HEK293 (cell line): ENCODE data around the gene NCLN.

Experiments used
- KLF16 ChIP-seq: fragments of 450-650 bp; formaldehyde crosslinking; IDR thresholded peaks from 2 replicates; pipeline ENCODE4 v1.5.1; 2017; ENCODE audit warnings: missing biosample characterization, missing genetic modification characterization
- PATZ1 ChIP-seq: fragments of 450-650 bp; formaldehyde crosslinking; IDR thresholded peaks from 2 replicates; pipeline ENCODE4 v1.5.1; 2016; ENCODE audit warnings: missing biosample characterization, missing genetic modification characterization
- SP2 ChIP-seq: fragments of 450-650 bp; formaldehyde crosslinking; IDR thresholded peaks from 2 replicates; pipeline ENCODE4 v1.5.1; 2016; ENCODE audit warnings: missing biosample characterization, missing genetic modification characterization
- YY2 ChIP-seq: fragments of 450-650 bp; formaldehyde crosslinking; IDR thresholded peaks from 2 replicates; pipeline ENCODE4 v1.5.1; 2016; ENCODE audit warnings: missing biosample characterization, missing genetic modification characterization
- ZBTB11 ChIP-seq: fragments of 450-650 bp; formaldehyde crosslinking; conservative IDR thresholded peaks from 2 replicates; pipeline ENCODE4 v1.5.1; 2016; ENCODE audit warnings: low read depth, missing biosample characterization, missing genetic modification characterization
- ZBTB7A ChIP-seq: fragments of 450-650 bp; formaldehyde crosslinking; IDR thresholded peaks from 2 replicates; pipeline ENCODE4 v1.5.1; 2016; ENCODE audit warnings: low read depth, missing biosample characterization, missing genetic modification characterization
- ZEB2 ChIP-seq: fragments of 450-650 bp; formaldehyde crosslinking; IDR thresholded peaks from 2 replicates; pipeline ENCODE4 v1.5.1; 2016; ENCODE audit warnings: missing biosample characterization, missing genetic modification characterization
- ZFP37 ChIP-seq: fragments of 450-650 bp; formaldehyde crosslinking; IDR thresholded peaks from 2 replicates; pipeline ENCODE4 v1.5.1; 2016; ENCODE audit warnings: missing biosample characterization, missing genetic modification characterization
- ZIC2 ChIP-seq: fragments of 450-650 bp; formaldehyde crosslinking; IDR thresholded peaks from 2 replicates; pipeline ENCODE4 v1.5.1; 2016; ENCODE audit warnings: missing biosample characterization, missing genetic modification characterization
- ZNF114 ChIP-seq: fragments of 450-650 bp; formaldehyde crosslinking; IDR thresholded peaks from 2 replicates; pipeline ENCODE4 v1.5.0; 2017; ENCODE audit warnings: missing biosample characterization, missing genetic modification characterization
- ZNF138 ChIP-seq: fragments of 450-650 bp; formaldehyde crosslinking; IDR thresholded peaks from 2 replicates; pipeline ENCODE4 v1.5.1; 2016; ENCODE audit warnings: missing biosample characterization, missing genetic modification characterization, borderline replicate concordance
- ZNF169 ChIP-seq: fragments of 450-650 bp; formaldehyde crosslinking; IDR thresholded peaks from 2 replicates; pipeline ENCODE4 v1.5.1; 2016; ENCODE audit warnings: missing biosample characterization, missing genetic modification characterization
- ZNF24 ChIP-seq: fragments of 450-650 bp; formaldehyde crosslinking; IDR thresholded peaks from 2 replicates; pipeline ENCODE4 v1.5.1; 2016; ENCODE audit warnings: missing biosample characterization, missing genetic modification characterization
- ZNF501 ChIP-seq: fragments of 450-650 bp; formaldehyde crosslinking; IDR thresholded peaks from 2 replicates; pipeline ENCODE4 v1.5.1; 2016; ENCODE audit warnings: missing biosample characterization, missing genetic modification characterization
- ZNF518A ChIP-seq: fragments of 450-650 bp; formaldehyde crosslinking; conservative IDR thresholded peaks from 2 replicates; pipeline ENCODE4 v1.5.1; 2016; ENCODE audit warnings: low read depth, missing biosample characterization, missing genetic modification characterization
- ZNF610 ChIP-seq: fragments of 450-650 bp; formaldehyde crosslinking; IDR thresholded peaks from 2 replicates; pipeline ENCODE4 v1.5.1; 2016; ENCODE audit warnings: missing biosample characterization, missing genetic modification characterization, borderline replicate concordance
- ZNF654 ChIP-seq: fragments of 450-650 bp; formaldehyde crosslinking; IDR thresholded peaks from 2 replicates; pipeline ENCODE4 v1.5.1; 2016; ENCODE audit warnings: low read depth, missing biosample characterization, missing genetic modification characterization
- ZNF658 ChIP-seq: fragments of 450-650 bp; formaldehyde crosslinking; IDR thresholded peaks from 2 replicates; pipeline ENCODE4; 2016; ENCODE audit warnings: missing biosample characterization, missing genetic modification characterization
- ZNF785 ChIP-seq: fragments of 450-650 bp; formaldehyde crosslinking; IDR thresholded peaks from 2 replicates; pipeline ENCODE4 v1.5.1; 2016; ENCODE audit warnings: missing biosample characterization, missing genetic modification characterization
- ZSCAN23 ChIP-seq: fragments of 450-650 bp; formaldehyde crosslinking; IDR thresholded peaks from 2 replicates; pipeline ENCODE4 v1.5.1; 2016; ENCODE audit warnings: missing biosample characterization, missing genetic modification characterization
- TF ChIP-seq, protein P1 (sequence below): fragments of 450-650 bp; formaldehyde crosslinking; IDR thresholded peaks from 2 replicates; pipeline ENCODE4 v1.5.1; 2016; ENCODE audit warnings: missing biosample characterization, missing genetic modification characterization
- TF ChIP-seq, protein P2 (sequence below): fragments of 450-650 bp; formaldehyde crosslinking; IDR thresholded peaks from 2 replicates; pipeline ENCODE4 v1.5.1; 2016; ENCODE audit warnings: missing biosample characterization, missing genetic modification characterization
- TF ChIP-seq, protein P3 (sequence below): fragments of 450-650 bp; formaldehyde crosslinking; IDR thresholded peaks from 2 replicates; pipeline ENCODE4 v1.5.1; 2016; ENCODE audit warnings: missing biosample characterization, missing genetic modification characterization

NCLN gene

DNA sequence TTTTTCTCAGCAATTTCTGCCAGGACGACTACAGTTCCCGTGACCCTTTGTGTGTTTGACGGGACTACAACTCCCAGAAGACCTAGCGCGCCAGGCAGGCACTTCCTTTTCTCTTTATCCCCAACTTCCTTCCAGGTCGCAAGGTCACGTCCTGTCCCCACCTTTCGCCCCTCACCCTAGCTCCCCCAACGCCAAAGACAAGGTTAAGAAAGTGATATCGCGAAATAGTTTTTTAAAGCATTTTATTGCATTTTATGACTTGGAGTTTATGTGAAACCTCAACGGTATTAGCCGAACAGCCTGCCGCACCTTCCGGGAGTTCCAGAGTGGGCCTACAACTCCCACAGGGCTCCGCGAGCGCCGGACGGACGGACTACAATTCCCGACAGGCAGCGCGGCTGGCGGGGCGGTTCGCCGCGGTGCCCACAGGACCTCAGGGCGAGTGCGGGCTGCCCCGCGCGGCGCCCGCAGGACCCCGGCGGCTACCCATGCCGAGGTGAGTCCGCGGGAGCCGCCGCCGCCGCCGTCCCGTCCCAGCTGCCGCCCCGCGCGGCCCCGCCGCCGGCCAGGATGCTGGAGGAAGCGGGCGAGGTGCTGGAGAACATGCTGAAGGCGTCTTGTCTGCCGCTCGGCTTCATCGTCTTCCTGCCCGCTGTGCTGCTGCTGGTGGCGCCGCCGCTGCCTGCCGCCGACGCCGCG lies at the start of gene NCLN (continued):
- TF ChIP-seq ZFP37 (tag by site-specific recombination), result no peak
- no peak for TF ChIP-seq ZIC2 (tag by site-specific recombination)
- TF ChIP-seq ZNF138, result no peak
- TF ChIP-seq ZSCAN23 (tag by site-specific recombination), result peak; percentile 28; the same call in 1 of the 2 replicates
- peak; percentile 72 for TF ChIP-seq ZEB2
- TF ChIP-seq ZBTB11 (tag by site-specific recombination), result peak; percentile 96
- no peak for TF ChIP-seq ZNF169 (tag by site-specific recombination)
- peak; percentile 60; the same call in 1 of the 2 replicates for TF ChIP-seq ZBTB7A (tag by site-specific recombination)
- TF ChIP-seq SP2, result peak; percentile 49
- peak; percentile 41; the same call in 1 of the 2 replicates for TF ChIP-seq YY2 (tag by site-specific recombination)
- TF ChIP-seq, protein P1, sequence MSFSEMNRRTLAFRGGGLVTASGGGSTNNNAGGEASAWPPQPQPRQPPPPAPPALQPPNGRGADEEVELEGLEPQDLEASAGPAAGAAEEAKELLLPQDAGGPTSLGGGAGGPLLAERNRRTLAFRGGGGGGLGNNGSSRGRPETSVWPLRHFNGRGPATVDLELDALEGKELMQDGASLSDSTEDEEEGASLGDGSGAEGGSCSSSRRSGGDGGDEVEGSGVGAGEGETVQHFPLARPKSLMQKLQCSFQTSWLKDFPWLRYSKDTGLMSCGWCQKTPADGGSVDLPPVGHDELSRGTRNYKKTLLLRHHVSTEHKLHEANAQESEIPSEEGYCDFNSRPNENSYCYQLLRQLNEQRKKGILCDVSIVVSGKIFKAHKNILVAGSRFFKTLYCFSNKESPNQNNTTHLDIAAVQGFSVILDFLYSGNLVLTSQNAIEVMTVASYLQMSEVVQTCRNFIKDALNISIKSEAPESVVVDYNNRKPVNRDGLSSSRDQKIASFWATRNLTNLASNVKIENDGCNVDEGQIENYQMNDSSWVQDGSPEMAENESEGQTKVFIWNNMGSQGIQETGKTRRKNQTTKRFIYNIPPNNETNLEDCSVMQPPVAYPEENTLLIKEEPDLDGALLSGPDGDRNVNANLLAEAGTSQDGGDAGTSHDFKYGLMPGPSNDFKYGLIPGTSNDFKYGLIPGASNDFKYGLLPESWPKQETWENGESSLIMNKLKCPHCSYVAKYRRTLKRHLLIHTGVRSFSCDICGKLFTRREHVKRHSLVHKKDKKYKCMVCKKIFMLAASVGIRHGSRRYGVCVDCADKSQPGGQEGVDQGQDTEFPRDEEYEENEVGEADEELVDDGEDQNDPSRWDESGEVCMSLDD, result peak; percentile 94
- no peak for TF ChIP-seq ZNF501 (tag by site-specific recombination)
- no peak for TF ChIP-seq ZNF654
- no peak for TF ChIP-seq ZNF658 (tag by site-specific recombination)
- 0 out of 2 replicates have a peak, but pooled peaks have one; percentile 14 for TF ChIP-seq ZNF24
- peak; percentile 23; the same call in 1 of the 2 replicates for TF ChIP-seq PATZ1 (tag by site-specific recombination)
- TF ChIP-seq, protein P2, sequence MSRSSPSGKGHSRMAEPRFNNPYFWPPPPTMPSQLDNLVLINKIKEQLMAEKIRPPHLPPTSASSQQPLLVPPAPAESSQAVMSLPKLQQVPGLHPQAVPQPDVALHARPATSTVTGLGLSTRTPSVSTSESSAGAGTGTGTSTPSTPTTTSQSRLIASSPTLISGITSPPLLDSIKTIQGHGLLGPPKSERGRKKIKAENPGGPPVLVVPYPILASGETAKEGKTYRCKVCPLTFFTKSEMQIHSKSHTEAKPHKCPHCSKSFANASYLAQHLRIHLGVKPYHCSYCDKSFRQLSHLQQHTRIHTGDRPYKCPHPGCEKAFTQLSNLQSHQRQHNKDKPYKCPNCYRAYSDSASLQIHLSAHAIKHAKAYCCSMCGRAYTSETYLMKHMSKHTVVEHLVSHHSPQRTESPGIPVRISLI (tag by site-specific recombination), result peak; percentile 48; the same call in 1 of the 2 replicates
- TF ChIP-seq ZNF518A (tag by site-specific recombination), result peak; percentile 92
- TF ChIP-seq ZNF610 (tag by site-specific recombination), result peak; percentile 25; the same call in 1 of the 2 replicates
- TF ChIP-seq, protein P3, sequence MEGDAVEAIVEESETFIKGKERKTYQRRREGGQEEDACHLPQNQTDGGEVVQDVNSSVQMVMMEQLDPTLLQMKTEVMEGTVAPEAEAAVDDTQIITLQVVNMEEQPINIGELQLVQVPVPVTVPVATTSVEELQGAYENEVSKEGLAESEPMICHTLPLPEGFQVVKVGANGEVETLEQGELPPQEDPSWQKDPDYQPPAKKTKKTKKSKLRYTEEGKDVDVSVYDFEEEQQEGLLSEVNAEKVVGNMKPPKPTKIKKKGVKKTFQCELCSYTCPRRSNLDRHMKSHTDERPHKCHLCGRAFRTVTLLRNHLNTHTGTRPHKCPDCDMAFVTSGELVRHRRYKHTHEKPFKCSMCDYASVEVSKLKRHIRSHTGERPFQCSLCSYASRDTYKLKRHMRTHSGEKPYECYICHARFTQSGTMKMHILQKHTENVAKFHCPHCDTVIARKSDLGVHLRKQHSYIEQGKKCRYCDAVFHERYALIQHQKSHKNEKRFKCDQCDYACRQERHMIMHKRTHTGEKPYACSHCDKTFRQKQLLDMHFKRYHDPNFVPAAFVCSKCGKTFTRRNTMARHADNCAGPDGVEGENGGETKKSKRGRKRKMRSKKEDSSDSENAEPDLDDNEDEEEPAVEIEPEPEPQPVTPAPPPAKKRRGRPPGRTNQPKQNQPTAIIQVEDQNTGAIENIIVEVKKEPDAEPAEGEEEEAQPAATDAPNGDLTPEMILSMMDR (tag by site-specific recombination), result no peak
- TF ChIP-seq KLF16 (tag by site-specific recombination), result 0 out of 2 replicates have a peak, but pooled peaks have one; percentile 13
- no peak for TF ChIP-seq ZNF785
- TF ChIP-seq ZNF114 (tag by site-specific recombination), result no peak
